HG02642 (cell line): ENCODE measurements around the gene ANKRD24.
A peak's percentile ranks its signal among the peaks of the same experiment; 100 is the strongest.
"Not testable (repeated sequence)": the region's sequence is repeated elsewhere in the genome, so short reads cannot be mapped to it uniquely, and the experiment has no call there.

Experiments
- ATAC-seq: cut with Tn5 transposase; IDR thresholded peaks from one replicate; pipeline ENCODE4 v1.9.1; 2021; ENCODE audit warnings: mild to moderate bottlenecking; ENCODE audit not compliant: unreplicated experiment, poor library complexity

Gene ANKRD24

GRCh38 chr19:4182084-4182810 lies at the start of gene ANKRD24, which contains the start of gene SIRT6:
Gene ANKRD24, plus strand, starts transcription at chr19:4182689. Its CDS starts 3,737 bp downstream, at chr19:4186426.
Gene SIRT6, minus strand, starts transcription at chr19:4182563. Its CDS starts 24 bp downstream, at chr19:4182539.
- peak; percentile 74 for ATAC-seq

GRCh38 chr19:4134351-4134750 lies 48.1 kb upstream of the ANKRD24 start:
- no peak for ATAC-seq

GRCh38 chr19:4135386-4135785 lies 47.1 kb upstream of the ANKRD24 start:
- not testable (repeated sequence) for ATAC-seq

GRCh38 chr19:4136680-4137088 lies 45.8 kb upstream of the ANKRD24 start:
- ATAC-seq = no peak

GRCh38 chr19:4138445-4138844 lies 44.0 kb upstream of the ANKRD24 start:
- no peak for ATAC-seq

GRCh38 chr19:4139614-4140236 lies 42.8 kb upstream of the ANKRD24 start:
- peak; percentile 54 for ATAC-seq

- no peak for ATAC-seq
Observed at GRCh38 chr19:4140237-4140711, 42.2 kb upstream of the ANKRD24 start.

- not testable (repeated sequence) for ATAC-seq
Observed at GRCh38 chr19:4142916-4143315, 39.6 kb upstream of the ANKRD24 start.

GRCh38 chr19:4144666-4145249 lies 37.7 kb upstream of the ANKRD24 start:
- ATAC-seq = no peak

- no peak for ATAC-seq
Observed at GRCh38 chr19:4149518-4150288, 32.8 kb upstream of the ANKRD24 start.

GRCh38 chr19:4151623-4152022 lies 30.9 kb upstream of the ANKRD24 start:
- ATAC-seq = no peak

GRCh38 chr19:4152241-4152998 lies 30.1 kb upstream of the ANKRD24 start:
- no peak for ATAC-seq

GRCh38 chr19:4154571-4155312 lies 27.7 kb upstream of the ANKRD24 start:
- ATAC-seq = no peak

GRCh38 chr19:4157164-4157563 lies 25.3 kb upstream of the ANKRD24 start:
- no peak for ATAC-seq

GRCh38 chr19:4157971-4158370 lies 24.5 kb upstream of the ANKRD24 start:
- ATAC-seq = not testable (repeated sequence)

- ATAC-seq = no peak
Observed at GRCh38 chr19:4161415-4162077, 20.9 kb upstream of the ANKRD24 start.

GRCh38 chr19:4164262-4164661 lies 18.2 kb upstream of the ANKRD24 start:
- no peak for ATAC-seq

GRCh38 chr19:4171676-4172075 lies 10.8 kb upstream of the ANKRD24 start:
- no peak for ATAC-seq
